ENCODE data around the gene ZC3H4. TPM values are rescaled to one million over a fixed set of nuclear protein-coding genes. Genes with fewer than 3 reads are reported as not detected.
A peak's percentile ranks its signal among the peaks of the same experiment; 100 is the strongest.

ZC3H4 gene
- total RNA-seq, 2 donors from 2014 or later = 21.9 to 26.0 TPM

- TF ChIP-seq CTCF (IDR thresholded peaks at IDR 0.05) = peak; percentile 23
- Histone ChIP-seq H3K4me1 (ENCODE audit: control insufficient read depth in 1 of 2, low read depth in 2 of 2) (peaks cover 4 to 14% of the 10 kb centered on the region in 2 donors), H3K36me3 (no peaks in the 10 kb centered on the region), H3K4me3 (peak overlapping the region; percentile 75), H3K9me3 (no peaks in the 10 kb centered on the region), H3K27me3 (replicated peaks; ENCODE audit: insufficient read depth) (no peaks in the 10 kb centered on the region), H3K27ac (no peak overlapping the region)
- ATAC-seq (ENCODE audit: insufficient number of reproducible peaks, low FRiP score, low read depth) = peak; percentile 2
- DNase-seq (ENCODE audit: low spot score) = no peak
Measured at GRCh38 chr19:47036097-47036651, 77.4 kb downstream of the ZC3H4 start.

- Histone ChIP-seq H3K4me3 (peak overlapping the region; percentile 75), H3K4me1 (ENCODE audit: control insufficient read depth in 1 of 2, low read depth in 2 of 2) (peaks cover 4 to 14% of the 10 kb centered on the region in 2 donors), H3K9me3 (no peaks in the 10 kb centered on the region), H3K27ac (no peak overlapping the region), H3K27me3 (replicated peaks; ENCODE audit: insufficient read depth) (no peaks in the 10 kb centered on the region), H3K36me3 (no peaks in the 10 kb centered on the region)
- DNase-seq (ENCODE audit: low spot score) (peak; percentile 46), ATAC-seq (ENCODE audit: insufficient number of reproducible peaks, low FRiP score, low read depth) (peak; percentile 68)
- peak; percentile 99 for TF ChIP-seq CTCF (IDR thresholded peaks at IDR 0.05)
Measured at GRCh38 chr19:47035127-47036096, 78.2 kb downstream of the ZC3H4 start.

DNA sequence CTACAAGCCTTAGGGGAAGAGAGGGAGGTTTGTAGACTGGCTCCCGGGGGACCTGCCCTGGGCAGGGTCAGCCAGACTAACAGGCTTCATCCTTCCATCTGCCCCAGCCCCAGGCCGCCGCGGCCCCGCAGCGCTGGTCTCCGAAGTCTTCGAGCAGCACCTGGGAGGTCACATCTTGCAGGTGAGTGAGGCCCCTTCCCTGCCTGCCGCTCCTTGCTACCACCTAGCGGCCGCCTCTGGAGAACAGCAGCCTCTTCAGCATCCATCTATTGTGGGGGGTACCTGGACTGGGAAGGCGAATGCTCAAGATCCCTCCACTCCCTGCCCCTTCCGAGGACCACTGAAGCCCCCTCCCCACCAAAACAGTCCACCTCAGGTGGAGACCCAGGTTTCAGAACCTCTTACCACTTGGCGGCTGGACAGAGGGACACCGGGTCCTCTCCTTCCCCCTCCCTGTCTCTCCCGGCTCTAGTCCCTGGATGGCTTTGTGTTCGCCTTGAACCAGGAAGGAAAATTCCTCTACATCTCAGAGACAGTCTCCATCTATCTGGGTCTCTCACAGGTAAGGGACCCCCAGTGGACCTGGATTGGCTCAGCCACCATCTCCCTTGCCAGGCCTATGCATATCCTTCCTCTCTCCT lies 81.3 kb downstream of the ZC3H4 start:
- Histone ChIP-seq H3K4me1 (ENCODE audit: control insufficient read depth in 1 of 2, low read depth in 2 of 2) (peaks cover 4 to 14% of the 10 kb centered on the region in 2 donors), H3K36me3 (no peaks in the 10 kb centered on the region), H3K27ac (no peak overlapping the region), H3K27me3 (replicated peaks; ENCODE audit: insufficient read depth) (no peaks in the 10 kb centered on the region), H3K4me3 (no peak overlapping the region), H3K9me3 (no peaks in the 10 kb centered on the region)
- ATAC-seq (ENCODE audit: insufficient number of reproducible peaks, low FRiP score, low read depth) (no peak), DNase-seq (ENCODE audit: low spot score) (no peak)
- TF ChIP-seq CTCF (IDR thresholded peaks at IDR 0.05) = peak; percentile 83

GRCh38 chr19:47028195-47028601 lies 85.4 kb downstream of the ZC3H4 start:
- ATAC-seq (ENCODE audit: insufficient number of reproducible peaks, low FRiP score, low read depth) (no peak), DNase-seq (ENCODE audit: low spot score) (no peak)
- TF ChIP-seq CTCF (IDR thresholded peaks at IDR 0.05) = no peak
- Histone ChIP-seq H3K27me3 (replicated peaks; ENCODE audit: insufficient read depth) (peaks cover 1% of the 10 kb centered on the region), H3K9me3 (no peaks in the 10 kb centered on the region), H3K36me3 (no peaks in the 10 kb centered on the region), H3K4me1 (ENCODE audit: control insufficient read depth in 1 of 2, low read depth in 2 of 2) (peaks cover 0 to under 1% of the 10 kb centered on the region in 2 donors), H3K4me3 (no peak overlapping the region), H3K27ac (no peak overlapping the region)

GRCh38 chr19:47027586-47028088 lies 85.9 kb downstream of the ZC3H4 start:
- H3K4me3 ChIP-seq = no peak overlapping the region
- DNase-seq (ENCODE audit: low spot score) (no peak), ATAC-seq (ENCODE audit: insufficient number of reproducible peaks, low FRiP score, low read depth) (no peak)
- H3K27me3 ChIP-seq (replicated peaks; ENCODE audit: insufficient read depth) = peaks cover 6% of the 10 kb centered on the region
- no peaks in the 10 kb centered on the region for H3K9me3 ChIP-seq
- peaks cover 0 to 4% of the 10 kb centered on the region in 2 donors for H3K4me1 ChIP-seq (ENCODE audit: control insufficient read depth in 1 of 2, low read depth in 2 of 2)
- no peak overlapping the region for H3K27ac ChIP-seq
- H3K36me3 ChIP-seq = no peaks in the 10 kb centered on the region
- no peak for TF ChIP-seq CTCF (IDR thresholded peaks at IDR 0.05)

Measured in thoracic aorta (tissue), 2 donors.